GM12864 (cell line): ENCODE results near the gene AHDC1.

ENCODE experiments used
- DNase-seq: peaks from one replicate; pipeline ENCODE4 v3.0.0-alpha.2; 2011; ENCODE audit warnings: low read depth
- H3K4me3 ChIP-seq: 2 replicates; pipeline ENCODE4 v1.5.1; 2011; ENCODE audit warnings: mild to moderate bottlenecking, low read depth, low read length, control low read depth
- TF ChIP-seq, protein P1 (sequence below): IDR thresholded peaks from 2 replicates; pipeline ENCODE4 v1.5.1; 2011; ENCODE audit warnings: low read depth, mild to moderate bottlenecking, moderate library complexity, low read length, control low read depth, inconsistent platforms; ENCODE audit errors: missing control alignments

Gene AHDC1

DNA sequence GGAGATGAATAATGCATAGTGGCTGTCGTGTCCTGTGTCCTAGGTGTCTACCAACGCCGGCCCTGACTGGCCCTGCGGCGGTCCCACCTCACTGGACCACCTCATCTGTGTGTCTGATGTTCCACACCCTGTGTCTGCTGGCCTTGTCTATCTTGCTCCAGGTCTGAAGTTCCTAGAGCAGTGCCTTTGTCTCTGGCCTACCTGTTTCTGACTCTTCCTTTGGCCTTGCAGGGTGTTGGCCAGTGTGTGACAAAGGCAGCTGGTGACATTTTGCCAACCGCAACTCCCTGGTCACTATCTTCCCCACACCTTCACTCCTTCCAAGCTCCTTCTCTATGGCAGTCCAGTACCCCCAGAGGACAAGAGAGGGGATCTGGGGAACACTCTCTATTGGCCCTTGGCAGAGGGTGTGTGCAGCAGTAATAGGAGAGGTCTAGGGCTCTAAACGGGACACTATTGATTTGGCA, 1.4 kb upstream of the AHDC1 start:
- no peak overlapping the region for H3K4me3 ChIP-seq
- TF ChIP-seq, protein P1, sequence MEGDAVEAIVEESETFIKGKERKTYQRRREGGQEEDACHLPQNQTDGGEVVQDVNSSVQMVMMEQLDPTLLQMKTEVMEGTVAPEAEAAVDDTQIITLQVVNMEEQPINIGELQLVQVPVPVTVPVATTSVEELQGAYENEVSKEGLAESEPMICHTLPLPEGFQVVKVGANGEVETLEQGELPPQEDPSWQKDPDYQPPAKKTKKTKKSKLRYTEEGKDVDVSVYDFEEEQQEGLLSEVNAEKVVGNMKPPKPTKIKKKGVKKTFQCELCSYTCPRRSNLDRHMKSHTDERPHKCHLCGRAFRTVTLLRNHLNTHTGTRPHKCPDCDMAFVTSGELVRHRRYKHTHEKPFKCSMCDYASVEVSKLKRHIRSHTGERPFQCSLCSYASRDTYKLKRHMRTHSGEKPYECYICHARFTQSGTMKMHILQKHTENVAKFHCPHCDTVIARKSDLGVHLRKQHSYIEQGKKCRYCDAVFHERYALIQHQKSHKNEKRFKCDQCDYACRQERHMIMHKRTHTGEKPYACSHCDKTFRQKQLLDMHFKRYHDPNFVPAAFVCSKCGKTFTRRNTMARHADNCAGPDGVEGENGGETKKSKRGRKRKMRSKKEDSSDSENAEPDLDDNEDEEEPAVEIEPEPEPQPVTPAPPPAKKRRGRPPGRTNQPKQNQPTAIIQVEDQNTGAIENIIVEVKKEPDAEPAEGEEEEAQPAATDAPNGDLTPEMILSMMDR = no peak
- DNase-seq = no peak

DNA sequence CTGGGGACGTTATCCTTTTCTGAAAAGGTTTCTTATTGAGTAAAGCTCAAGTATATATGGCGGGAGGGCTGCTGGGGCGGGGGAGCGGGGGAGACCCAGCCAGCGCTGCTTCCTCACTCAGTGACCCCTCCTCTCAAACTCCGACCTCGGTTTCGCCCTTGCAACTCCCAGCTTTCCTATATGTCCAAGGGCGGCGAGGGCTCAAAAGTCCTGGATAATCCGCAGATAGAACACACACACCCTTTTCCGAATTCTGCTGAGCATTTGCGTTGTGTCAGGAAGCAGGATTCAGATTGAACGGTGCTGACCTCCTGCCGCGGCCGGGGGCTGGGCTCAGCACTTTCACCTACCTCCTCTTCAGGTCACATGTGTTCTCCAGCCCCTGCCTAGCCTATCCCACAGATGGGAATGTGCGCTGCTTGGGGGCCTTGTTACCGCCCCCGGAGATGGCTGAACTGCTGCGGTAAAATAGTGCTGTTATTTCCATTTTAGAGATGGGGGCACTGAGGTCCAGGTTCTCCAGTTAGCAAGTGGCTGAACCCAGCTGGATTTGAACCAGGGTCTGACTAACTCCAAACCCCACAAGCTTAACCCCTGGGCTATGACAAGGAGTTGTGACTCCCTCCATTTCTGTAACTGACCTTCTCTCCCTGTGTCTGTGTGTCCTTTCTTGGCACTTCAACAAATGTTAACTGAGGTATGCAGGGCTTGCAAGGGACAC, 795 bp upstream of the AHDC1 start:
- TF ChIP-seq, protein P1 = no peak
- H3K4me3 ChIP-seq = peak overlapping the region; percentile 61; the same call in 1 of the 2 replicates
- no peak for DNase-seq

DNA sequence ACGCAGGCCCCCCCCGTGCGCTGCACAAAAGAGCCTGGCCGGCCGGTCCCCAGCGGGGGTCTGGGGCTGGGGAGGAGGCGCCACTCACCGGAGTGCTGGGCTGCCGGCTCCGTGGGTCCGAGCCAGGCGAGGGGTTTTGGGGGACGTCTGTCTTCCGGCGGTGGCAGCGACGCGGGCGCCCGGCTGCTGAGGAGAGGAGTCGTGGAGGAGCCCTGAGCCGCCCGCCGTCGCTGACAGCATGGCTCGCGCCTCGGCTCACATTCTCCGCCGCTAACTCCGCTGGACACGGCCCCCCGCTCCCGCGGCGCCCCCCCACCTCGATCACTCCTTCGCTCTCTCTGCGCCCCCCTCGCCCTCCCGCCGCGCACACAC, 649 bp downstream of the AHDC1 start:
- H3K4me3 ChIP-seq = peak overlapping the region; percentile 61
- TF ChIP-seq, protein P1 = no peak
- no peak for DNase-seq

DNA sequence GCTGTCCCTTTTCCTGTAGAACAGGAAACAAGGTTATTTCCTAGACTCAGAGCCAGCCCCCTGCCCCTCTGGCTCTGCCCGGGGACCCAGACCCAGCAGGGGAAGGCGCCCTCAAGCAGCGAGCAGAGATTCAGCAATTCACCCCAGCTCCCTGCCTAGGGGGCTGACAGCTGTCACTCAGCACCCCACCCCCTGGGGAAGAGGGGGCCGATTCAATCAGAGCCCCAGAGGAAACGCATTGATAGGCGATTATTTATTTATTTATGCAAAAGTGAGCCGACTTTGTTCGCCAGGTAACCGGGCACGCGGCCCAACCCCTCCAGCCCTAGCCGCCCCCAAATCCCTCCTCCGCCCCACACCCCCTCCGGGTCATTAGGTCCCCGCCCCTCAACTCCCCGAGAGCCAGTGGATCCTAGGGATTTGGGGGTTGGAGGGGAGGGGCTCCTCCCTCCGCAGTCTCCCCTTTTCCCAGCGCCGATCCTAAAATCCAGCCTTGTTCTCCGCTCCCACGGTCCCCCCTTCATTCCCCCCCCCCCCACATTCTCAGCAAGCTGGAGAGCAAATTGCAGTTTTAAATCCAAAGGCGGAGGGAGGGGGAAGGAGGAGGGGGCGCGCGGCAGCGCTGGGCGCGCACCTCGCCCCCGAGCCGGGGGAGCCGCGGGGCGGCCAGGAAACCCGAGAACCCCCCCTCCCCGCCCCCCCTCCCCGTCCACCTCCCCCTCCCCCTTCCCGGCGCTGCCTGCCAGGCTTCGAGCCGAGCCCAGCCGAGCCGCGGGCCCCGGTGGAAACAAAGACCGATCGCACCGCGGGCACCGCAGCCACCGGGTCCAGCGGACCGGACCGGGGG, 1.3 kb downstream of the AHDC1 start:
- no peak for DNase-seq
- TF ChIP-seq, protein P1 = no peak
- H3K4me3 ChIP-seq = peak overlapping the region; percentile 61

DNA sequence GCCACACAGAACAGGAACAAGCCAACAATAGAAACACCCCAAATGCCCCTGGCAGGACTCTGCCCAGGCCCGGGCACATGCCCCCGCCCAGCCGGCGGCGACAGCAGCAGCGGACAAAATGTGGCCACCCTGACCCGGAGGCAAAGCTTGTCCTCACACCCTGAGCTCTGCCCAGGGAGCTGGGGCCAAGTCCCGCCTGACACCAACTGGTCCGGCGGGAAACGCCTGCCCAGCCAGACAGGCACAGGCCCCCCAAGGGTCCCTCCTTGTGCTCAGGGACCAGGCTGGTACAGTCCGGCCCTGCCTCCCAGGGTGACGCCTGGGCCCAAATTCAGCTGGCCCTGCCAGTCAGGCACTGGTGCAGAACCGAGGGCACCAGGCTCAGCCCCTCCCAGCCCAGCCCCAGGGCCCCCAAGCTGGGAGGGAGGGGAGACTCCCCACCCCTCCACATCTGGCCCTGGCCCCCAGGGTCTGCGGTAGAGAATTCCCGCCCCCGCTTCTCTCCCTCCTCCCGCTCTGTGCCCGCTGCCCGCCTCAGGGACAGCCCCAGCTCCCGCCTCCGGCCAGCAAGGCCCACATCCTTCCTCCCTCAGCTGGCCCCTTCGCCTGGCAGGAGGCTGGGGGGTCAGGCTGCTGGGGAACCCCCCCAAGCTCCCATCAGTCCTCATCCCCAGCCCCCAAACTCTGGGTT, 2.0 kb downstream of the AHDC1 start:
- TF ChIP-seq, protein P1 = no peak
- no peak for DNase-seq
- peak overlapping the region; percentile 61 for H3K4me3 ChIP-seq

DNA sequence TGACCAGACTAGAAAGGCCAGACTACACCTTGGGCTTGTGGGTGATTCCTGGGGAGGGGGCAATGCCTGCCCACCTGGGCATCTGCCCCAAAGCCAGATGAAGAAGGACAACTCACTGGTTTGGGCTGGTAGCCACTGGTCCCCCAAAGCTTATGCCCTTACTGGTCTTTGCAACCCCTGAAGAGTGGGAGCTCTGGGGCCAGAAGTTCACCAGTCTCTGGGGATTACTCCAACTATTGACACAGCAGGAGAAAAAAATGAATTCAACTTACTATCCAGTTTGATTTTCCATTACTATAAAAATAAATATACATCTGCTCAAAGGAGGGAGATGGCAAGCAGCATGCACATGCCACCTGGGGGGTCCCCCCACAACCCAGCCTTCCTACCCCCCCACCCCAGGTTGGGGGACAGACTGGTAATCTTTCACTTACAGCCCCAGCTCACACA, 2.6 kb downstream of the AHDC1 start:
- TF ChIP-seq, protein P1 = no peak
- H3K4me3 ChIP-seq = no peak overlapping the region
- DNase-seq = no peak
